ENCODE data around the gene BACH2.

The BACH2 gene

DNA sequence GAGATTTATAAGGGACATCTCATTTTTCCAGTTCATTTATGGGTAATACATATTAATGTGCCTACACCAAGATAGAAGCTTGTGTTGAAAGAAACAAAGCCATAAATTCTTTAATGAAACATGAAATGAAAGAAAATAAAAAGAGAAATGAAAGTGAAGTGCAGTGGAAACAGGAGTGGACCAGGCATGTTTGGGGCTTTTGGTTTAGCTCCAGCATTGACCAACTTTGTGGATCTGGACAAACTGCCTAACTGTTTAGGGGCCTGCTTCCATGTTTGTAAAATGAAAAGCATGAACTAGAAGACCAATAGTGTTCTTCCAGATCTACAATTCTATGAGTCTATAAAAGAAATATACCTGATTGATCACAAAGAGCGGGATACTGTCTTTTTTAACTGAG is 277.4 kb downstream of the BACH2 start:
- no peak for DNase-seq

DNA sequence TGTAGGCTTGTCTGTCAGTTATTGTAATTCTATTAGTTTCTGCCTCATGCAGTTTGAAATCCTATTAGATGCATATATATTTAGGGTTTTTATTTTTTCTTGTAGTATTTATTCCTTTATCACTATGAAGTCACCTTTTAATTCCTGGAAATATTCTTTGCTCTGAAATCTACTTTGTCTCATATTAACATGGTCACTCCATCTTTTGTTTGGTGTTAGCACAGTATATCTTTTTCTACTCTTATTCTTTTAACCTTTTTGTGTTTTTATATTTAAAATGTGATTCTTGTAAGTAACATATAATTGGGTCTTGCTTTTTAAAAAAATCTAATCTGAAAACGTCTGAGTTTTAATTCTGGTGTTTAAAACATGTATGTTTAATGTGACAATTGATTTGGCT is 280.8 kb downstream of the BACH2 start:
- no peak for DNase-seq

DNA sequence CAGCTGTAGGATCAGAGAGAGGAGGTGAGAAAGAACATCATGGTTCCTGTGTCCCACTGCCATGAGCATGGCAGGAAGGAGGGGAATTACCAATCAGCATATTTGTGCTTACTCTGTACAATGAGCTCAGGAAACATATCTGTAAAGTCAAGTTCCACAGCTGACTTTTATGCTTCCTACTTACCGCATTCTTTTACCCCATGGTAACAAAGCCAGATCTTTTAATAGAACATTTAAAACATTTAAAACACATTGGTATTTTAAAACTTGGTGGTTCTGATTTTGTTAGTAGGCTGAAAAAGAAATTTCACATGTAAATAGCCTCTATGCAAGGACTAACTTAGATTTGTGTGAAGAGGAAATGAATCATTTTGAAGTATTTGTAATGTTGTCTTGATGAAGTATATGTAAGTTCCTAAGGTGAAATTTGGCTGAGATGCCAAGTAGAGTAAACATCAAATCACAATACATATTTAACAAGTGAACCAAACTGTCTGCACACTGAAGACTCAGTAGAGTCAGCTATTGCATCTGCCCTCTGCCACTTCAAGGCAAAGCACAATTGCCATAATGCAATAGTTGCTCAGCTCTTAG is 287.6 kb downstream of the BACH2 start:
- no peak for DNase-seq

DNA sequence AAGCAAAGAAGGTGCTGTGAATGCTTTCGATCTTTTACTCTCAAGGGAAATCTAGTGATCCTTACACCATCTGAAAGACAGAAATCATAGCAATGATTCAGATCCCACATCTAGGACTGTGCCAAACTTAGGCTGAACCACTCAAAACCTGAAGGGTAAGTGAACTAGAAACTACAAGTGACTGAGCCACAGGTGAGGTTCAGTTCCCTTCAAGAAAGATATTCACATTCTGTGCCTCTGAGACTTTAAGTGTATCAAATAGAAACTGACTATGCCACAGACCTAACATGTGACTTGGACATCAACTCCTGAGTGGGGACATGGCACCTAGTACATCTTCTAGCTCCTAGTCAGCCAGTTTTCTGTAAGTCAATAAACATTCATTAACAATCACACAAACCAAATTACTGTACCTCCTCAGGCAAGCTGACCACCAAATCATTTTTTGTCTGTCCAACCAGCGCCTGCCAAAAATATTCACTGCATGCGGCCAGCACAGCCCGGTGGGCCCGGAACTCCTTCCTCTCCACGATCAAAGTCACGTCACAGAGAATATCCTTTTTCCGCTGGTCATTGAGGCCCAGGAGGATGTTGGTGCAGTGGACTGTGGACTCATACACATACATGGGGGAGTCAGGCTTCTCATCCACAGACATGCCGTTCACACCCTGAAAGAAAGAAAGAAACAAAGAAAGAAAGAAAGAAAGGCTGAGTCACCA is 288.3 kb downstream of the BACH2 start:
- DNase-seq, result no peak

DNA sequence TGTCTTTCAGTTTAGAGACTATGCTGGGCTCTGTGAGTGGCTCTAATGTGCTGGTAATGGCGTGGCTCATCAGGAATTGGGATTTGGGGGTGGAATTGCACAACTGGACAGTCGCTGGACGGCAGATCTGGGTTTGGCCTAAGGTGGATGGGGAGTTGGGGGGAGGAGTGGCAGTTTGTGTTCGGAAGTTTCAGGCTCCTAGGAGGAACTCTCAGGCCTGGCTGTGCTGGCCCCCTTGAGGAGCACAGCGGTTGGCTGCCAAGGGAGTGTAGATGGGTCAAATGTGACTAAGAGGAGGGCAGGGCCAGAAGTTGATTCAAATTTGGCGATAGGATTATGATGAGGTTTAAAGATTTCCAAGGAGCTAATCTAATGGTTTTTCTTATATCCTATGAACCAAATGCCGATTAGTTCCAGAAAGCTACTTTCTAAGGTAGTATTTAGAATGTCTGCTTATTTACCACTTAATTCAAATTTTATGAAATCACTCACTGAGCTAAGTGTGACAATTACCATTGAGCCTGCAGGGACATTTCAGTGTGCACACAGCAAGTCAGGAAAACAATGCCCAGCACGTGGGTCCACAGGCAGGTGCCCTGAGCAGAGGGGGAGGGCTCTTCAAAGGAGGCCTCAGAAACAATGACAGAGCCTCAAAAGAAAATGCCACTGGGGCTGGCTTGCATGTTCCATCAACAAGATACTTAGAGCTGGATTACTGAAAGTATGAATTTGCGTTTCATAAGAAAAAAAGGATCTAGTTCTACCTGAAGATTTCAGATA is 291.4 kb downstream of the BACH2 start:
- no peak for DNase-seq

DNA sequence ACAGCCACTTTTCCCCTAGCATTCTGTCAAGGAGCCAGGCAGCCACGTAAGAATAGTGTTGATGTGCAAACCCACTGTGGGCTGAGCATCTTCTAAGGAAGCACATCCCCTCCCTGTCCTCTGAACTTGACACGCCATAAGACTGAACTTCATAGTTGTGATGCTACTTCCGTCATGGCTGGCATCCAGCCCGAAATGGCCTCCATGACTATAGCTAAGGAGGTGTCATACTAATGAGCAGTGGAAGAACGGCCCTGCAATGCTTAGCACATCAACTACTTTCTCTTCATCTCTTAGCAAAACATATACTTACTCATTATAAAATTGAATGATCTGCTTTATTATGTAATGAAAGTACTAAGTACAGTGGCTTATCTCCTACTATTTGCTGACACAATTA is 292.1 kb downstream of the BACH2 start:
- no peak for DNase-seq

DNA sequence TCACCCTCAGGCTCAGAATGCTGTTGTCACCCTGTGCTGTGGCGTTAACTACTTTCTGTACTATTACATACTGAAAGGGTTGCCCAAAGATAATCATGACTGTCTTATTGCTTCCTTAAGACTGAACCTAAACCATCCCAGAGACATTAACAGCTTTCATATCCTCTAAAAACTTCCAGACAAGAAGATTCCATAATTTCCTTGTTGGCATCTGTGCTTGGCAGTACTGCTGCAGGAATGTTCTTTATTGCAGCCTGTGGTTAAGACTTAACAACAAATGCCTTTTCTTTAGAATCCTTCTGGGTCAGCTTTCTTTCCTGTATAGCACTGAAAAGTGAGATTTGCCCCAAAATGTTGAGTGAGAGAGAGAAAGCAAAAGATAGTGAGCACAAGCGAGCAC is 292.7 kb downstream of the BACH2 start:
- no peak for DNase-seq

DNA sequence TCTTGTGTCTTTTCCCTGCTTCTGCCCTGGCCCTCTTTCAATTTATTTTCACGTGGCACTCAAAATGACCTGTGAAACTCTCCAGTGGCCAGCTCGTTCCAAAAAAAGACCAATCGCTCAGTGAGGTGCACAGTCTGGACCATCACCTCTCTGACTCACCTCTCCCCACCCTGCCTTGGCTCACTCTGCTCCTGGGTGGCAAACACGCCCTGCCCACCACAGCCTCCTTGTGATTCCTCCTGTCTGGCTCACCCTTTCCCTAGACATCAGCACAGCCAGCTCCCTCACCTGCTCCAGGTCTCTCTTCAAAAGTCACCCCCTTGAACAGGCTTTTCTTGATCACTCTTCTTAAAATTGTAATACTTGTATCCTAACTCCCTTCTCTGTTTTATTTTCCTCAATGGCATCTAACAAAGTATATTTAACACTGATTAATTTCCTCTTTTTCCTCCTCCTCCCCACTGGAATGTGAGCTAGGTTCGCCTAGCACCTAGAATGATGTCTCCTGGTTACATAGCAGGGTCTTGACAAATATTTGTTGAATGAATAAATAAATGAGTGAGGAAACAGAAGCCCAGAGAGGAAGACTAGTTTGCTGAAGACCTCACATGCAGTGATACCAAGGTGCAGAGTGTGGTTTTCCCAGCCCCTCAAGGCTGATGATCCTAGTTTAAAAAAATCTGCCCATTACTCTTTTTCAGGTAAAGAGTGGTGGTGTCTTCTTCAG is 293.4 kb downstream of the BACH2 start:
- no peak for DNase-seq

DNA sequence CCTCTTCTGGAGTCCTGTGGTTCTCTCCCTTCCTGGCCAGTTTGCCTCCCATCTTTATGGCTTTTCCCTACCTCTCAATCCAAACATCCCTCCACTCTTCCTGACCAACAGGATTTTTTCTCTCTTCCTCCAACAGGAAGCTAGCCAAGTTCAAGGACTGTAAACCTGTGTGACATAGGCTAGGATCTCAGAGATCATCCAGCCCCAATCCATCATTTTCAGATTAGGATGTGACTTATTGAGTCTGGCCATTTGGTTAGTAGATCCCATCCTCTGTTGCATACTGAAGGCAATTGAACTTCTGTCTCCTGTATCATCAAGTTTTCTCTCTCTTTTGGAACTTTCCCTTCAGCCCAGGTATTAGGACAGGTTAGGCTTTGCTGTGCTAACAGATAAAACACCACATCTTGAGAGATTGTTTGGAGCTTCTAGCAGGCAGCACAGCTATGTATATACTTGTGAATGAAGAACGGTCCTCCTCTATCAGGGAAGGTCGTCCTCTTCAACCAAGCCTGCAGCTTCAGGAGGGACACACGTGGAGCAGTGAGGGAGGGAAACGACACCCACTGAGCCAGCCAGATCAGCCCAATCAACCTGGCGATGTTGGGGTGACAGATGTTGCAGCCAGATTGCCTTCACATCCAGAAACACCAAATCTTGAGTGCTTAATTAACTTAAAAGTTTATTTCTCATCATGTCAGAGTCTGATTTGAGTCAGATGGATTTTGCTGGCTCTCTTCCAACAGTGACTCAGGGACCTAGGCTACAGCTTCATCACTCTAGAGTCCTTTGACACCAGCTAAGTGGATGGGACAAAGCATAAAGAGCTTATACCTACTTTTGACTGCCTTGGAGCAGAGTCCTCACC is 295.5 kb downstream of the BACH2 start:
- DNase-seq, result peak; percentile 23

DNA sequence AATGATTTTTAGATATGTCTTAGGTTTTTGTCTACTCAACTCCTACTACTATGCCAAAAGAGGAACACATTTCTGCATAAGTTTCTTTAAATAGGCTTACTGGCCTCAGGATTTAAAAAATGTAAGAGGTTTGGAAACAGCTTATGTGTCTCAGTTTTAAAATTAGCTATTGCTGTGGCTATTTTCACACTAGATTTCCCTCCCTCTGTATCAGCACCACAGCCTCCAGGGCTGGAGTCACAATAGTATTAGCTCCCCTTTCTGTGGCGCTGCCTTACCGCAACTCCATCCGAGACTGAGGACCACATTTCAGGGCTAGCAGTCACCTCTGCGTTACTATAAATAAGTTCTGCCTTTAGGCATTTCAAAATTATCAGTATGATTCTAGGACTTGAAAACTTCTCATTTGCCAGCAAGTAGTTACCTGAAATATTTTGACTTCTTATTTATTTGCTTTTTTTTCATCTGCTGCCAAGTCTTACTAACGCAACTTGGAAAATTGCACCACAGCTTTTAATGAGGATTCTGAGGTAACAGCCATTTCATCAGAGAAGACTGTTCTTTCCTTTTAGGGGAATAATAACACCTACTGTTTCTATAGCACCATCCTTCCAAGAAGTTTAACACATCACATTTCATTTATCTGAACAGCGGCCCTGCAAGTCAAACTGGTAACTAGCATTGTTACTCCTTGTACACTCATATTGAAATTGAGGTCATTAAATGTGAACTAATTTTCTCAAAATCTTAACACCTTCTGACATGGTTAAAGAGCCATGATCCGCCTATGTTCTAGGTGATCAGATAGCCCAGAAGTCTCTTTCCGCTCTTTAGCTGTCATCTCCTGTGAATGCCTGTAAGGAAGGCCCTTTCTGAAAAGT is 296.5 kb downstream of the BACH2 start:
- no peak for DNase-seq

DNA sequence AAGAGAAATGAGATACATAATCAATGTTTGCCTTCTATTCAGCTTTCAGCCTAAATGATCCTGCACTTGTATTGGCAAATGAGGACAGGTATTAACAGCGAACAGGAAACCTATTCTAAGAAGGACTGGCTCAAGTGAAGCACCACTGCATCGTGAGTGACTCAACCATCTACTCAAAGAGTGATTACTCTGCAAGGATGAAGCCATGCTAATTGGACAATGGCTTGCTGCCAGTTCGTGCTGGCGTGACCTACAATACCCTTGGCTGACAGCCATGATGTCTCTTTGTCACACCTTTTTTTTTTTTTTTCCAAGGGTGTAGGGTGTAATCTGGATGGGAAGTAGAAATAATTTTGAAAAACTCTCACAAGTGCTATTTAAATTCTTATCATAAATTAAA is 297.5 kb downstream of the BACH2 start:
- peak; percentile 98 for DNase-seq

DNA sequence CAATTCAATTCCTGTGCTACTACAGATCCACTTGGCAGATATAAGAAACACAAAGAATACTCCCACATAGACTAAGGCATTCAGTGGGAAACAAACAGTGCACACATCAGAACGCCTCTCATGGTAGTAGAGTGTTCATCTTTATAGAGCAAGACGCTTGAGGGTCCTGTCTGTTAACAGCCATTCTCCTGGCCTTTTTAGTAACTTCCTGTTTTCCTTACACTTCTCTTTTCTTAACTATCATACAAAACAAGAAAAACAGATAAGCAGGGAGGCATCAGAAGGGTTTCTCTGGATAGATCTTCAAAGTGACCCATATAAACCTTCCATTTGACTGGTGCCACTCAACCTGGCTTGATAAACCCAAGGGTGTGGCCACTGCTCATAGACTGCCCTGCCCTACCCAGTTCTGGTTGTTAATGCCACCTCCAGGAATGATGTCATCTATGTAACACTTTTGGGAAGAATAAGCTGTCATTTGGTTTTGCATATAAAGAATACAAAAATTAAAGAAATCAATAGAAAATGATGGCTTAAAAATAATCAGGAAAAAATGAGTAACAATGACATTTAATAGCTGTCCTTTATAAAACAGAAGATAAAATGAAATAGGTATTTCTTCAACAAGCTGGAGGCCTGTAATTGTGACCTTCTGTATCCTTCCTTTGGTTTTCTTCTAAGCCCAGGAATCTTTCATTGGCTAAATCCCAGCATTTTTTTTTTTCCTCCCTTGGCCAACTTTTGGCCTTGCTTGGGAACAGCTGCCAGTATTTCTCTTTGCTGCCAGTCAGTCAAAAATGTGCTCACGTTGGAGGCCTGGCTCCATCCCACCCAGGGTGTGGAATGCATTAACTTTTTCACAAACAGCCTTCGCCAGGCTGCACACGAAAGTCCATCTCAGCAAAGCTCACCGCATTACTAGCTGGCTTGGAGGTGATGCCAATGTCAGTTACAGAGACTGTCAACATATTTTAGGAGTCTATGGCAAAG is 298.9 kb downstream of the BACH2 start:
- no peak for DNase-seq

DNA sequence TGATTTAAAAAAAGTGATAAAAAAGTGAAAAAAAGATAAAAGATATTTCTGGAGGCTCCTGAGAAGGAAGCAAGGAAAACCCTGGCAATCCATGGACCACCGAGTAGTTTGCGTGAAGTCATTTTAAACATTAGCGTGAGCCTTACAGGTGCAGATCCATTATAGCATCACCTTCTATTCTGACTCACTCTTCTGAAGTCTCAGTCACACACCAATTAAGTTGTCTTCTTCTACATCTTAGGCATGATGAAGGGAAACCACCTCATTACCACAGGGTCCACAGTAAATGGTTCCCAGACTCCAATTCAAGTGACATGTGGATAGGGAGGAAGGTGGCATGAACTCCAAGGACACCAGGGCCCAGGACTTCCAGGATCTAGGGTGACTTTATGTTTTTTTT is 303.2 kb downstream of the BACH2 start:
- no peak for DNase-seq

DNA sequence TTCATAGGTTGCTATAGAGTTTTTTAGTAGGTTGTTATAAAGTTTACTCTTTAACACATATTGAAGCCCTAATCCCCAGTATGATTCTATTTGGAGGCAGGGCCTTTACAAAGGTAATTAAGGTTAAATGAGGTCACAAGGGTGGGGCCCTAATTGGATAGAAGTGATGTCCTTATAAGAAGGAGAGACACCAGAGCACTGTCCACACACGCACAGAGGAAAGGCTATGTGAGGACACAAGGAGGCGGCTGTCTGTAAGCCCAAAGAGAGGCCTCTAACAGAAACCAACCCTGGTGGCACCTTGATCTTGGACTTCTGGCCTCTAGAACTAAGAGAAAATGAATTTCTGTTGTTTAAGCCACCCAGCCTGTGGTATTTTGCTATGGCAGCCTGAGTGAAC is 303.8 kb downstream of the BACH2 start:
- DNase-seq, result no peak

DNA sequence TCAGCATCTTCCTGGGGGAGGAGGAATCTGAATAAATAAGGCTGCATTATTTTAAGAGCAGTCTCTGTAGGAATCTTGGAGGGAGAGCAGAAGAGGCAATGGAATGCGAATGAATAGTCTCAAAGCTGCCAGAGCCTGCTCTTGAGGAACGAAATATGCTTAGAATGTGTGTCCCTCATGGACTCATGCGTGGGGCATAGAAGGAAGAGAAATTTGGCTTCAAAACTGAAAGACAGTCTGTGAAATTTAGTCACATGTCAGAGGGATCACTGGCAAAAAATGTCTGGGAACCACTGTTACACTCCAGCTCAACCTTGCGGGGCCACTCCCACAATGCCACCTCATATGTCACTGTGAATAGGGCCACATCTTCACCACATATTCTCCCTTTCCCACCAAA is 306.9 kb downstream of the BACH2 start:
- DNase-seq, result no peak

DNA sequence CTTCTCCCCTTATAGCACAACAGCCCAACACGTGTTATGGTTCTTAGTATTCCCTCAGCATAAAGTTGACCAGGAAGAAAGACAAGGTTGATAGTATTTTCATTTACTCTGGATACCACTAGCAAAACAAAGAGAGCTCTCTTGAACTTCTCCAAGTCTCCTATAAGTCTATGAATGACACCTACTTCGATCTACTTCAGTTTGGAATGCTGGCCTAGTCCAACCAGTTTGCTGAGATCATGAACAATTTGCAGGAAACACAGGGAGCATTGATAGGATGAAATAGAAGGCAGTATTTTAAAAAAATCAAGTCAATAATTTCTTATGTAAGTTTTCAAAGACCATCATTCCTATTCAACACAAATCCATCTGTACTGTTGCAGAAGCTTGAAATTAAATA is 308.8 kb downstream of the BACH2 start:
- DNase-seq, result no peak

DNA sequence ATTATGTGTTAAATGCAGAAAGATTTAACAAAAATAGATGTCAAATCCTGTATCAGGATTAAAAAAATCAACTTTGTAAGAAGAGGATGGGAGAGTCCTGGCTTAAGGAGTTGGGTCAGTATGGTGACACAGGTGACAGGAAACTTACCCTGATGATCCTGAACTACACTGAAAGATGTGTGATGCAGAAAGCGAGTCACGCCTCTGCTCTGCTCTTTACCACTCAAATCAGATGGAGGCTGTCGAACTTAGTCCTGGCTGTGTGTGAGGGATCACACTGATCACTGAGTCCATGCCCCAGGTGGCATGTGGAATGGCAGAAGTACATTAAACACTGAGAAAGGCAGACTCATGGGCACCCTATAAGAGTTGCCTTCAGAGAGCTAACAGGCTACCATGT is 309.5 kb downstream of the BACH2 start:
- no peak for DNase-seq

DNA sequence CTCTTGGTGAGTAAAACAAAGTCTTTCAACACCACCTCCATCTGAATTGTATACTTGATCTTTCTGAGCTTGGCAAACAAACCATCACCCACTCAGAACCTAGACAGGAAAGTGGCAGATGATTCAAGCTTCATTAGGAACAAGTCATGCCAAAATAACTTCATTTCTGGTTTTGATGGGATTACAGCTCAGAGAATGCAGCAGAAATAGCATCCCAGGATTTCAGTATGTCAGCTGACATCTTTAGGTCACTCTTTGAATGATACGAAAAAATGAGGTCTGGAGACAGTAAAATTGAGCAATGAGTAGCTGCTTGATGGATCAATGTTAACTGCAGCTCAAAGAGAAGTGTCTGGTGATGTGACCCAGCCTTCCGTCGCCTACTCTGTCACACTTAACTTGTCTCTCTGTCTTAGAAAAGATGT is 310.0 kb downstream of the BACH2 start:
- no peak for DNase-seq

DNA sequence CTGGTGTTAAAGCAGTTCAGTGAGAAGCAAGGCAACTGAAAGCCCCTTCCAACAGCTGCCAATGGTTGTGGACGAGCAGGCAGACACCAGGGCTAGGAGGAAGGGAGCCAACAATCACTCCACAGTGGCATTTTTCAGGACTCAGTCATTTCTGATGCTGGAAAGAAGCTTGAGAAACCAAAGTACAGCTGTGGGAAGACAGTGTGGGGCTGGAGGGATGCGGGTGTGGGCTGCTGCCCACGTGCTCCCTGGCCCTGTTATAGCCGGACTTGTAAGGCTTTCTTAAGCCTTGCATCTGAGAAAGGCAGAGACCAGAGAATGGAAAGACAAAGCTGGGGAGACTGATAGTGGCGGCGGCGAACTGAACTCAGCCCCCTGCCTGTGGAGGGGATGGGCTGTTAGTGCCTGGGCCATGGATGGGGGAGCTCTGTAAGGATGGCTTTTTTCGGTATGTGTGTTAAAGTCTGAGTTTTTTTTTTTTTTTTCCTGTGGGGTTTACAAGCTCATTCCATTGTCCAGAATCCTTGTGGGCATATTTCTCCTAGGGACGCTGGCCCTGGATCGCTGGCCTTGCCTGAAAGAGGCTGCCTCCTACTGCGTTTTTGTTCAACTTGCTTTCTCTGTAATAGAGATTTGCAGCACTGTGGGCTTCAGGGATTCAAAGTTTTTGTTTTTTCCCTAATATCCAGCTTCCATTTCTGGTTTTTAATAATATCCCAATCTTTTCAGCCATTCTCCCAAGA is 310.7 kb downstream of the BACH2 start:
- no peak for DNase-seq
